GM23338 (cell line): Measurements from ENCODE around the gene CCRL2.

Source experiments
- EZH2 ChIP-seq: fragments of 200-600 bp; sonication (generic); IDR thresholded peaks from one replicate; pipeline ENCODE4 v1.8.0; 2017; ENCODE audit warnings: antibody characterized with exemption, mild to moderate bottlenecking, low read depth; ENCODE audit not compliant: unreplicated experiment
- EZH2phosphoT487 ChIP-seq: fragments of 200-600 bp; sonication (generic); IDR thresholded peaks from one replicate; pipeline ENCODE4 v1.8.1; 2018; ENCODE audit warnings: antibody characterized with exemption; ENCODE audit not compliant: unreplicated experiment
- POLR2AphosphoS5 ChIP-seq: IDR thresholded peaks from 2 replicates; pipeline ENCODE4 v1.6.1; 2016; ENCODE audit warnings: antibody characterized with exemption, low read depth
- STAT1 ChIP-seq: IDR thresholded peaks from one replicate; pipeline ENCODE4 v1.6.1; 2016; ENCODE audit warnings: antibody characterized with exemption; ENCODE audit not compliant: unreplicated experiment
- ZNF114 ChIP-seq: fragments of 250-450 bp; sonication (Bioruptor Pico); IDR thresholded peaks from 2 replicates; pipeline ENCODE4 v1.5.0; 2020; ENCODE audit warnings: mild to moderate bottlenecking, moderate library complexity
- TF ChIP-seq, protein P1 (sequence below), 2 experiments: fragments of 200-600 bp in 1 of 2; sonication (generic) in 1 of 2; conservative IDR thresholded peaks; 2 replicates each; pipeline versions ENCODE4 v1.5.1 to v1.6.1; 2016 to 2017; ENCODE audit warnings: antibody characterized with exemption in 2 of 2, low read depth in 2 of 2, mild to moderate bottlenecking in 2 of 2, moderate library complexity in 1 of 2
- TF ChIP-seq, protein P2 (sequence below): IDR thresholded peaks from 2 replicates; pipeline ENCODE4 v1.6.1; 2016; ENCODE audit warnings: antibody characterized with exemption

DNA sequence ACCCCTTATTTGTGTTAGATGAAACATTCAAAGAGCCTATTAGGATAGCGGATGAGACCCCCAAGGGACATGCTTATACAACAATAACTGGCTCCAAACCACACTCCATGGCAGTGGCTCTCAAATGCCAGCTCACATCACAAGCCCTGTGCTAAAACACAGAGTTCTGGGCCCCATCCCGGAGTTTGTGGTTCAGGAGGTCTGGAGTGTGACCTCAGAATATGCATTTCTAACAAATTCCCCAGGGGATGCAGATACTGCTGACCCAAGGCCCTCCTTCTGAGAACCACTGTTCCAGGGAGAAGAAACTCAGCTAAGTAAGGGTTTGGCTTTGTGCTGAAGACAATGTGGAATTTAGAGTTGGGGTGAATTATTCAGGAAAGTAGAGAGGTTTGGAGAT, 3.6 kb downstream of the CCRL2 start:
- TF ChIP-seq, protein P1, sequence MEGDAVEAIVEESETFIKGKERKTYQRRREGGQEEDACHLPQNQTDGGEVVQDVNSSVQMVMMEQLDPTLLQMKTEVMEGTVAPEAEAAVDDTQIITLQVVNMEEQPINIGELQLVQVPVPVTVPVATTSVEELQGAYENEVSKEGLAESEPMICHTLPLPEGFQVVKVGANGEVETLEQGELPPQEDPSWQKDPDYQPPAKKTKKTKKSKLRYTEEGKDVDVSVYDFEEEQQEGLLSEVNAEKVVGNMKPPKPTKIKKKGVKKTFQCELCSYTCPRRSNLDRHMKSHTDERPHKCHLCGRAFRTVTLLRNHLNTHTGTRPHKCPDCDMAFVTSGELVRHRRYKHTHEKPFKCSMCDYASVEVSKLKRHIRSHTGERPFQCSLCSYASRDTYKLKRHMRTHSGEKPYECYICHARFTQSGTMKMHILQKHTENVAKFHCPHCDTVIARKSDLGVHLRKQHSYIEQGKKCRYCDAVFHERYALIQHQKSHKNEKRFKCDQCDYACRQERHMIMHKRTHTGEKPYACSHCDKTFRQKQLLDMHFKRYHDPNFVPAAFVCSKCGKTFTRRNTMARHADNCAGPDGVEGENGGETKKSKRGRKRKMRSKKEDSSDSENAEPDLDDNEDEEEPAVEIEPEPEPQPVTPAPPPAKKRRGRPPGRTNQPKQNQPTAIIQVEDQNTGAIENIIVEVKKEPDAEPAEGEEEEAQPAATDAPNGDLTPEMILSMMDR (conservative IDR thresholded peaks at IDR 0.05; ENCODE audit: low read depth in 2 of 2): no peak
- TF ChIP-seq POLR2AphosphoS5: no peak
- no peak for TF ChIP-seq ZNF114 (CRISPR knock-in tag)
- TF ChIP-seq EZH2phosphoT487: no peak
- no peak for TF ChIP-seq EZH2
- TF ChIP-seq, protein P2, sequence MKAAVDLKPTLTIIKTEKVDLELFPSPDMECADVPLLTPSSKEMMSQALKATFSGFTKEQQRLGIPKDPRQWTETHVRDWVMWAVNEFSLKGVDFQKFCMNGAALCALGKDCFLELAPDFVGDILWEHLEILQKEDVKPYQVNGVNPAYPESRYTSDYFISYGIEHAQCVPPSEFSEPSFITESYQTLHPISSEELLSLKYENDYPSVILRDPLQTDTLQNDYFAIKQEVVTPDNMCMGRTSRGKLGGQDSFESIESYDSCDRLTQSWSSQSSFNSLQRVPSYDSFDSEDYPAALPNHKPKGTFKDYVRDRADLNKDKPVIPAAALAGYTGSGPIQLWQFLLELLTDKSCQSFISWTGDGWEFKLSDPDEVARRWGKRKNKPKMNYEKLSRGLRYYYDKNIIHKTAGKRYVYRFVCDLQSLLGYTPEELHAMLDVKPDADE: no peak
- TF ChIP-seq STAT1: no peak
